HG03135 (cell line): Measurements from ENCODE around the gene FHIT.
"Not testable (repeated sequence)": the region's sequence is repeated elsewhere in the genome, so short reads cannot be mapped to it uniquely, and the experiment has no call there.

ENCODE experiments used
- ATAC-seq: cut with Tn5 transposase; IDR thresholded peaks from one replicate; pipeline ENCODE4 v1.9.1; 2021; ENCODE audit warnings: mild to moderate bottlenecking, moderate library complexity; ENCODE audit not compliant: unreplicated experiment

FHIT gene

GRCh38 chr3:61008153-61008997 is 242.9 kb downstream of the FHIT start:
- ATAC-seq: no peak

GRCh38 chr3:61005591-61005990 is 245.7 kb downstream of the FHIT start:
- ATAC-seq: no peak

GRCh38 chr3:60998858-60999257 is 252.4 kb downstream of the FHIT start:
- ATAC-seq: no peak

GRCh38 chr3:60992395-60992794 is 258.9 kb downstream of the FHIT start:
- no peak for ATAC-seq

- ATAC-seq: no peak
Observed at GRCh38 chr3:60990442-60990730, 260.9 kb downstream of the FHIT start.

GRCh38 chr3:60989626-60990441 is 261.4 kb downstream of the FHIT start:
- ATAC-seq: no peak

- ATAC-seq: not testable (repeated sequence)
Observed at GRCh38 chr3:60987191-60987590, 264.1 kb downstream of the FHIT start.

GRCh38 chr3:60986552-60986951 is 264.7 kb downstream of the FHIT start:
- ATAC-seq: no peak

GRCh38 chr3:60983906-60984305 is 267.3 kb downstream of the FHIT start:
- no peak for ATAC-seq

- ATAC-seq: no peak
Observed at GRCh38 chr3:60980342-60980692, 270.9 kb downstream of the FHIT start.

GRCh38 chr3:60979461-60980341 is 271.6 kb downstream of the FHIT start:
- no peak for ATAC-seq

GRCh38 chr3:60973321-60973720 is 277.9 kb downstream of the FHIT start:
- no peak for ATAC-seq

GRCh38 chr3:60972599-60972998 is 278.7 kb downstream of the FHIT start:
- ATAC-seq: no peak

- no peak for ATAC-seq
Observed at GRCh38 chr3:60970850-60971249, 280.4 kb downstream of the FHIT start.

GRCh38 chr3:60967141-60967540 is 284.1 kb downstream of the FHIT start:
- no peak for ATAC-seq

- ATAC-seq: no peak
Observed at GRCh38 chr3:60957541-60957940, 293.7 kb downstream of the FHIT start.

- no peak for ATAC-seq
Observed at GRCh38 chr3:60956729-60957128, 294.5 kb downstream of the FHIT start.

GRCh38 chr3:60955034-60955433 is 296.2 kb downstream of the FHIT start:
- no peak for ATAC-seq

- no peak for ATAC-seq
Observed at GRCh38 chr3:60954048-60954447, 297.2 kb downstream of the FHIT start.

GRCh38 chr3:60953351-60953750 is 297.9 kb downstream of the FHIT start:
- ATAC-seq: no peak

- ATAC-seq: no peak
Observed at GRCh38 chr3:60952055-60952454, 299.2 kb downstream of the FHIT start.
